Stimulated activated CD8-positive, alpha-beta memory T cell treated with anti-CD3 and anti-CD28 coated beads, Interleukin-4, amount 100 ng/mL, for 24 hours (primary cell): ENCODE data around the gene UGT1A5.

ENCODE experiments used
- DNase-seq: peaks from one replicate; pipeline ENCODE4 v3.0.0-alpha.2; 2020; ENCODE audit warnings: low read depth

The UGT1A5 gene

DNA sequence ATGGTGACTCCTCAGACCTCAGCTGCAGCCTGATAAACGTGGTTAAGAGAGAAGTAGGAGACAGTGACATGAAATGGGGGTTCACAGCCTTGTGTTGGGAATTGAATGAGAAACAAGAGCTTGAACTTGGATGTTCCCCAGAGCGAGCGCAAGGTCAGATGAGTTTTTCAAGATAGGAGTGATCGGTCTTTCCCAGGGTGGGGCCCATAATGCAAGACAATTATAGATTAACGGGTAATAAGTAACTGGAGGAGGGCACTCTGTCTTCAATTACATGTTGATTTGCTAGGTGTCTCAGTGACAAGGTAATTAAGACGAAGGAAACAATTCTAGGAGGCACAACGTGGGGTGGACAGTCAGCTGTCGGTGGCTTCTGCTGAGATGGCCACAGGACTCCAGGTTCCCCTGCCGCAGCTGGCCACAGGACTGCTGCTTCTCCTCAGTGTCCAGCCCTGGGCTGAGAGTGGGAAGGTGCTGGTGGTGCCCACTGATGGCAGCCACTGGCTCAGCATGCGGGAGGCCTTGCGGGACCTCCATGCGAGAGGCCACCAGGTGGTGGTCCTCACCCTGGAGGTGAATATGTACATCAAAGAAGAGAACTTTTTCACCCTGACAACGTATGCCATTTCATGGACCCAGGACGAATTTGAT is at the start of gene UGT1A5:
Gene UGT1A5 (plus strand): TSS at position 297 of the 651 bp plus-strand sequence. CDS start 85 bp downstream, at position 382.
- DNase-seq: no peak

DNA sequence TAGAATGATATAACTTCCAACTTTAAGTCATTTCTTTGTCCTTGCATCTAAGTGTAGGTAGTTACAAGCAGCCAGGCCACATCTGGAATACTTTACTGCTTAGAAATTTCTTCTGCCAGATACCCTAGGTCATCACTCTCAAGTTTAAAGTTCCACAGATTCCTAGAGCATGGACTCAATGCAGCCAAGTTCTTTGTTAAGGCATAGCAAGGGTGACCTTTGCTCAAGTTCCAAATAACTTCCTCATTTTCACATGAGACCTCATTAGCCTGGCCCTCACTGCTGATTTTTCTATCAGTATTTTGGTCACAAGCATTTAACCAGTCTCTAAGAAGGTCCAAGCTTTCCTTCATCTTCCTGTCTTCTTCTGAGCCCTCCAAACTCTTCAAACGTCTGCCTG is 48.8 kb upstream of the UGT1A5 start:
- no peak for DNase-seq

DNA sequence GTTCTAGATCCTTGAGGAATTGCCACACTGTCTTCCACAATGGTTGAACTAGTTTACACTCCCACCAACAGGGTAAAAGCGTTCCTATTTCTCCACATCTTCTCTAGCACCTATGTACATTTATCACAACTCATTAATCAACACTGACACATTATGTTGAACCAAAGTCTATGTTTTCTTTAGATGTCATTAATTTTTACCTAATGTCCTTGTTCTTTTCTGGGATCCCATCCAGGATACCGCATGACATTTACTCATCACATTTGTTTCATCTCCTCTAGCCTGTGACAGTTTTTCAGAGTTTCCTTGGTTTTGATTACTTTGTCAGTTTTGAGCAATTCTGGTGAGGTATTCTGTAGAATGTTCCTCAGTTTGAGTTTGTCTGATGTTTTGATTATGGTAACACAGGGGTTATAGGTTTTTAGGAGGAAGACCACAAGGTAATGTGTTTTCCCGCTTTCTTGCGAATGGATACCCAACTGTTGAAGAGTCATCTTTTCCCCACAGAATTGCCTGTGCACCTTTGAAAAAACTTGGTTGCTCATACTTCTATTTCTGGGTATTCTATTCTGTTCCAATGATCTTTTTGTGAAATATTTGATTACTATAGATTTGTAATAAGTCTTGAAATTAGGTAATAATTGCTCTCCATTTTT is 44.0 kb upstream of the UGT1A5 start:
- DNase-seq: no peak

DNA sequence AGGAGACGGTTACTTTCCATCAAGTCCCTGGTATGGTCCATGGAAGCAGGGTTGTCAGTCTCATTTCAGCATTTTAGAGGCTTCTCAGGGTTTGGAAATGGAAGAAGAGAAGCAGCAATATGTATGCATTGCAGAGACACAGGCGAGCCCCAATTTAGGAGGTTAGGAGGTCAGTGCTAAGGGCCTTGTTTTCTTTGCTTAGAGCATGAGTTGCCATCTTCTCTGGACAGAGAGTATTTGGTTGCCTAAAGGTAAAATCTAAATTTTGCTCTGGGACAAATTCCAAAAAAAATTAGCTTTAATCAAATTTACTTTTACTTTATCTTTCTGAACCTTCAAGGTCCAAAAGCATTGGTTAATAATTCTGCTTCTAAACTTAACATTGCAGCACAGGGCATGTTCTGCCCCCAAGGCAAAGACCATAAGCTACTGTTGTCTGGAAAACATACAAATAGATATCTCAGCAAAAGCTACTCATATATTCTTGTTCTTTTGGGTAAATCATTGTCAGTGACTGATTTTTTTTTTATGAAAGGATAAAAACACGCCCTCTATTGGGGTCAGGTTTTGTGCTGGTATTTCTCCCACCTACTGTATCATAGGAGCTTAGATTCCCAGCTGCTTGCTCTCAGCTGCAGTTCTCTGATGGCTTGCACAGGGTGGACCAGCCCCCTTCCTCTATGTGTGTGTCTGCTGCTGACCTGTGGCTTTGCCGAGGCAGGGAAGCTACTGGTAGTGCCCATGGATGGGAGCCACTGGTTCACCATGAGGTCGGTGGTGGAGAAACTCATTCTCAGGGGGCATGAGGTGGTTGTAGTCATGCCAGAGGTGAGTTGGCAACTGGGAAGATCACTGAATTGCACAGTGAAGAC is 41.2 kb upstream of the UGT1A5 start, which contains the start of gene UGT1A9:
Gene UGT1A9 (plus strand): TSS at position 609 of the 872 bp plus-strand sequence. CDS start 37 bp downstream, at position 646.
- no peak for DNase-seq

DNA sequence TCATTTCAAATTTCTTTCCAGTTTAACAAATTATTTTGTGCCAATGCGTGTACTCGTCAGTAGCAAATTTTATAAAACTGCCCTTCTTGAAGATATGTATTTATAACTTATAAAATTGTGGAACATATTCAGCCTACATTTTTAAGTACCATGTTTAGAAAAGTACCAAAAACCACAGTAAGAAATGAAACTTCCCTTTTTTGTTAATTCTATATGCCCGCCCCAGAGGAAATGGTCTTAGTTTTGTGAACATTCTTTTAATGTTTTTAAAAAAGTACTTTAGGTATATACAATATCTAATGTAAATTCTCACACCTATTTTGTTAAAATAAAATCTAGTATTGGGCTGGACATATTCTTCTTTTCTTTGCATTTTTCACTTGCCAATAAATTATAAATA is 39.8 kb upstream of the UGT1A5 start:
- no peak for DNase-seq

DNA sequence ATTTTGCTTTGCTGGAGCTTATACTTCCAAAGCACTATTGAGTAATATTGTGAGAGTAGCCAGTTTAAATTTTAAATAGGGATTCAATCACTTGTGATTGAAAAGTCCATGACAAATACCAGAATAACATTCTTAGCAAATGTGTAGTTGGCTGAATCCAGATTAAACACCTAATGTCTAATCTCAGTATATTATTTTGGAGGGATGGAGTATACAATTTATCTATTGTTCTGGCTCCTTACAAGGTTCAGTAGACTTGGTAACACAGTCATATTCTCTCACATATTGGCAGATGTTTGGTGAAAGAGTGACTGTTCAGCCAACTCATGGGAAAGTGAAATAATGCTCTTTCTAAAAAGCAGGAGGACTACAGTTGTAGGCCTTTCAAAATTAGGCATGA is 38.8 kb upstream of the UGT1A5 start:
- DNase-seq: no peak

DNA sequence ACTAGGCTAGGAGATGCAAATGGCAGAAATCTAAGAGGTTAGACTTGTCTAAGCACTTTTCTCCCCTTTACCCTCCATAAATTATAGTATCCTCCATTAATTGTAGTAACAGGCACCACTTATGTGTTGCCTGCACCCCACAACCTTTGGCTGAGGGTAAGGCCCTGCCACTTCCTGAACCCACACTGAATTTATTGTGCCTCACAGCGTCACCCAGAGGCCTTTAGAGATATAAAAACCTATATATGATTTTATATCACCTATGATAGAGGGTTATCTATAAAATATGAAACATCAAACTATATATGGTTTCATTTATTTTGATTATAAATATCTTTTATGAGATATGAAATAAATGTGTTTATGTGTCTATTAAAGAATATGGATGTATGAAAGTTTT is 38.4 kb upstream of the UGT1A5 start:
- no peak for DNase-seq

DNA sequence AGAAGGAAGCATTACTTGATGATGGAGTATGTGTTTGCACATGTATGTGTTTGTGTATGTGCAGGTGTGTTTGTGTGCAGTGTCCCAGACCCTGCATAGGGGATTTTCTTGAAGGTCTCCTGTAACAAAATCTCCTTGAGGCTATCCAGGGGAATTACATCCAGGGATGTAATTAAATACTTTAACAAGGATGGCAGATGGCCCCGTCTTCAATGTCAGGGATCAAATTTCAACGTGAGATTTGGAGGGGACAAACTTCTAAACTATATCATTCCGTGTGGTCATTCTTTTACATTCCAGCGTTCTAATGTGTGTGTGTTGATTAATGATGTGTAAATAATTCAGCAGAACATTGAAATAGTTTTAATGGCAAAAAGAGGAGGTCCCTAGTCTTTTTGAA is 37.7 kb upstream of the UGT1A5 start:
- DNase-seq: no peak

DNA sequence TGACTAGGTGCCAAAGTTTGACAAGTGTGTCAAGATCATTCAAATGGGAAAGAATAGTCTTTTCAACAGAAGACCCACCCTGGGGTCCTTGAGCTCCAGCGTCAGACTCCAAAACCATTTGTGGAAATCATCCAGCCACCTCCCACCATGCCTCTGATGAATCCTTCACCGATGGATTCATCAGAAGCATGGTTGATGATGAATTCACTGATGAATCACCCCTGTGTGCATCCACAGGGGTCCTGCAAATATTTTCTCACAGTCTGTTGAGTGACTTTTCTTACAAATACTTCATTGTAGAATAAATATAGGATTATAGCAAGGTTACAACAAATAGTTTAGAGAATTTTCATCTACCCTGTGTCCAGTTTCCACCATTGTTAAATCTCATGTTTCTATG is 36.7 kb upstream of the UGT1A5 start:
- no peak for DNase-seq

DNA sequence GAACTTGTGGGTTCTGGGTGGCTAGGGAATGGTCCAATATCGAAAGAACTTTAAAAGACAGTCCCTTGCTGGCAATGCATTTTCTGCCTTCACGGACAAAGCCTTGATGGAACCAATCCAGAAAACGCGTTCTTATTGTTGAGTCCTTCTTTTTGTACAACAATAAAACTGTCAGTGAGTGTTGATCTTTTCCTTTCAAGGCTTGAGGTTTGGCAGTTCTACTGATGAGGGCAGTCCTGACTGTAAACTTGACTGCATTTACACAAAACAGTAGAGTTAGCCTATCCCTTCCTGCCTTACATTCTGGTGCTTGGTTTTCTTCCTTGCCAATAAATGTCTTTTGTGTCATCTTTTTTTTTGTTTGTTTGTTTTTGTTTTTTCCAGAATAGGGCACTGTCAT is 33.5 kb upstream of the UGT1A5 start:
- no peak for DNase-seq

DNA sequence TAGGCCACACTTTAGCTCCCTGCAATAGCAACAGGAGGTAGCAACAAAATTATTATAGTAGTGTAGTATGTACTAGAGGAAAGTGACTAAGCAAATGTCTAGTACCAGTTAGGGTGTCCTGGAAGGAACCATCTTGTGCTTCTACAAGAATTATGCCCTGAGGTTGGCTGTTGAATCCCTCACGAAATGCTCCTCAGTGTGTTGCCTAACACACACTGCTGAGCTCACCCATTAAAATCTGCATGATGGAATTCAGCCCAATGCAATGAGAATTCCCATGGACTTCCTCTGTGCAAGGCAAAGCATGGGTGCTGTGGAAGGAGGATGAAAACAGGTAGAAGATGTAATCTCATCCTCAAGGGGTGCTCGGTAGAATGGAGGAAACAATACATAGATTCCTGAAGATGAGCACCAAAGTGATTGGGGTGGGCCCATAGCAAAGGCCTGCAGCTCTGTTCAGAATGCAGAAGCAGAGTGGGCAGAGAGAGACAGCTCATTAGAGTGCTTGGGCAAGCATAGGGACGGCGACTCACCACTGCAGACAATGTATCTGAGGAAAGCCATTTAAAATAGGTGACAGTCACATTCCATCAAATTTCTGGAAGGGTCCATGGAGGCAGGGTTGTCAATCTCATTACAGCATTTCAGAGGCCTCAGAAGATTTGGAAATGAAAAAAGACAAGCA is 32.2 kb upstream of the UGT1A5 start:
- DNase-seq: no peak

DNA sequence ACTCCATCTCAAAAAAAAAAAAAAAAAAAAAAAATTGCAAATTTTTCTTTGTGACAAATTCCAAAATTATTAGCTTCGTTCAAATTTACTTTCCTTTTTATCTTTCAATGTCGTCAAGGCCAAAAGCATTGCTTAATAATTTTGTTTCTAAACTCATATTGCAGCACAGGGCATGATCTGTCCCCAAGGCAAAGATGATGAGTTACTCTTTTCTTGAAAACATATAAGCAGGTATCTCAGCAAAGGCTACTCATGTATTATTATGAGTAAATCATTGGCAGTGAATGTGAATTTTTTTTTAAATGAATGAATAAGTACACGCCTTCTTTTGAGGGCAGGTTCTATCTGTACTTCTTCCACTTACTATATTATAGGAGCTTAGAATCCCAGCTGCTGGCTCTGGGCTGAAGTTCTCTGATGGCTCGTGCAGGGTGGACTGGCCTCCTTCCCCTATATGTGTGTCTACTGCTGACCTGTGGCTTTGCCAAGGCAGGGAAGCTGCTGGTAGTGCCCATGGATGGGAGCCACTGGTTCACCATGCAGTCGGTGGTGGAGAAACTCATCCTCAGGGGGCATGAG is 31.1 kb upstream of the UGT1A5 start, which contains the start of gene UGT1A7:
Gene UGT1A7 (plus strand): TSS at position 381 of the 579 bp plus-strand sequence. CDS start 37 bp downstream, at position 418.
- no peak for DNase-seq

DNA sequence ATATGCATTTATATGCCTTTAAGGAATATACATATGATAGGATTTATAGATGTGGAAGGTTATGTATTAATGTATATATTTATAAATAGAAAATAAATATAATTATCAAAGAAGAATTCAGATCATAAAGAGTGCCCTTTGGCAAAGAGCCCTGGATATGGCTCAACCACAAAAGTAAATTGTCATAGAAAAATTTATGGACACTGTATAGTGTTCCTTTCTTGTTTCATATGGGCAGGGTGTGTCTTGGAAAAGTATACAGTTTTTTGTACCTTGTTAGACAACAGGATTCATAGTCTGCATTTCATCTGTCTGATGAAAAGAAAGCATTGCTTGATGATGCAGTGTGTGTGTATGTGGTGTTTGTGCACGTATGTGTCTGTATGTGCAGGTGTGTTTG is 28.1 kb upstream of the UGT1A5 start:
- DNase-seq: no peak

DNA sequence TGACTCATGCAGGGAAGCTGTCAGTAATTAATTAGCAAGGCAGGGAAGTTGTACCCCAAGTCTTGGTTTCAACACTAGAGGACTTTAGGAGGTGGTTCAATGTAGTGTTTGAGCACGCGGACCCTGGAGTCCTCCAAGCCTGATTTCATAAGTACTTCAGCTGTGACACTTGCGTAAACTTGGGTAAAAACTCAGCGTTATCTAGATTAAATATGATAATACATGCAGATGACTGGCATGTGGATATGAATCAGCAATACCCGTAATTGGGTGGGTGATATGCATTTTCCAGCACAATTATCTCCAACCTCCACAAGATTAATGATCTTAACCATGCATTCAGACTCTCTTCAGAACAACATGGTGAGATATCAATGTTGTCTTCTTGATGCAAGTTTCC is 25.8 kb upstream of the UGT1A5 start:
- DNase-seq: no peak

DNA sequence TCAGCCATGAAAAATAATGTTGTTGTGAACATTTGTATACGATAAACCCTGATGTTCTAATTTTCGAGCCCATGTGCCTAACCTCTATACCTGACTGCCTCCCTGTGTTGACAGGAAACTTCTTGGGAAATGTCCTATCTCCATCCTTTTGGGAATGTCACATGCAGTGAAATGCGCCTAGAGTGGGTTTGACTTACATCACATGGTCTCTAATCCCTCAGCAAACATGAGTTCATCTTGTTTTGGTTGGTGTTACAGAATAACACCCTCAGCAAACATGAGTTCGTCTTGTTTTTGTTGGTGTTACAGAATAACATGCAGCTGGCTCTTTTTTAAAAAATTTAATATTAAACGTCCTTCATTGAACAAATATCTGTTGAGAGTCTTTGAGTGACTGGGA is 24.4 kb upstream of the UGT1A5 start:
- DNase-seq: no peak

DNA sequence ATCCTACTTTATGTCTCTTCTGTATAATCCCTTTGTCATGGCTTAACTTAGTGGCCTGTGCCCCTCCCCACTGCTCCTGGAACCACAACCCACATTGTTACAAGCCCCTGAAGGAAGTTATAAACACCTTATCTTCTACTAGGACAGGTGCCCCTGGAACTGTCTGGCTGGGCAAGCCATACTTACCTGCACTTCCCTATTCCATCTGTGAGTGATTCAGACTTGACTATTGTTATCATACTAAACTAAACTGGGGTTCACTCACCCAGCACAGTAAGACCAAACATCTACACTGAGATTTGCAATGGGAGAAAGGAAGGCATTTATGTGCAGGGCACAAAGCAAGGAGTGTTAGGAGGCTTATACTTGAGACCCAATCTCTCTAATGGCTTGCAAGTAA is 23.7 kb upstream of the UGT1A5 start:
- no peak for DNase-seq

DNA sequence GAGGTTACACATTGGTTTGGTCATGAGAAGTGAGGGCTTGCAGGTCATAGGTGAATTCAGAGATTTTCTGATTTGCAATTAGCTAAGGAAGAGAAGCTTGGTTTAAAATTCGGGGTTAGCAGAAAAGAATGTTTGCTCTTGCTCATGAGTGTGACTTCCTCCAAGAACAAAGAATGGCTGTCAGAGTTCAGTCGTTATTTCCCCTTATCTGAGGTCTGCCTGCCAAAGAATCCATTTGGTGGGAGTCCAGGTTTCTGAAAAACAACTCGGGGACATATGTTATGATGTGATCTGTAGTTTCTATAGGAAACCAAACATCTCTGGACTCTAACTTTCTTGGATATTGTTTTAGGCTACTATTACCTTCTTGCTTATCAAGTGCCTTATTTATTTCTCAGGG is 23.2 kb upstream of the UGT1A5 start:
- no peak for DNase-seq

DNA sequence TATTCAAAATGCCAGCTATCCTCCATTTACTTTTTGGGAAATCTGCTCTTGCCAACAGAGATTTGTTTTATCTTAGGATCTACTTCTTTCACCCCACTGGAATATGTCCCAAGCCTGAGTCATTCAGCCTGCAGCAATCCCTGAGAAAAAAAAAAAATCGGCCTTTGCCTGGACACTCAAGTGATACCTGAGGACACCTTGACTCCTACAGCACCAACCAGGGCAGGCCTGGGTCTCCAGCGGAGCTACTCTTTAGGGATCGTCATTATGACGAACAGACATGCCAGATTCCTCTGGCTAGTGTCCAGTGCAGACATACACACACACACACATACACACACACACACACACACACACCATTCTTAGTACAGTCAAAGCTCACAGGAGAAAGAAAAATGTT is 22.3 kb upstream of the UGT1A5 start:
- no peak for DNase-seq

DNA sequence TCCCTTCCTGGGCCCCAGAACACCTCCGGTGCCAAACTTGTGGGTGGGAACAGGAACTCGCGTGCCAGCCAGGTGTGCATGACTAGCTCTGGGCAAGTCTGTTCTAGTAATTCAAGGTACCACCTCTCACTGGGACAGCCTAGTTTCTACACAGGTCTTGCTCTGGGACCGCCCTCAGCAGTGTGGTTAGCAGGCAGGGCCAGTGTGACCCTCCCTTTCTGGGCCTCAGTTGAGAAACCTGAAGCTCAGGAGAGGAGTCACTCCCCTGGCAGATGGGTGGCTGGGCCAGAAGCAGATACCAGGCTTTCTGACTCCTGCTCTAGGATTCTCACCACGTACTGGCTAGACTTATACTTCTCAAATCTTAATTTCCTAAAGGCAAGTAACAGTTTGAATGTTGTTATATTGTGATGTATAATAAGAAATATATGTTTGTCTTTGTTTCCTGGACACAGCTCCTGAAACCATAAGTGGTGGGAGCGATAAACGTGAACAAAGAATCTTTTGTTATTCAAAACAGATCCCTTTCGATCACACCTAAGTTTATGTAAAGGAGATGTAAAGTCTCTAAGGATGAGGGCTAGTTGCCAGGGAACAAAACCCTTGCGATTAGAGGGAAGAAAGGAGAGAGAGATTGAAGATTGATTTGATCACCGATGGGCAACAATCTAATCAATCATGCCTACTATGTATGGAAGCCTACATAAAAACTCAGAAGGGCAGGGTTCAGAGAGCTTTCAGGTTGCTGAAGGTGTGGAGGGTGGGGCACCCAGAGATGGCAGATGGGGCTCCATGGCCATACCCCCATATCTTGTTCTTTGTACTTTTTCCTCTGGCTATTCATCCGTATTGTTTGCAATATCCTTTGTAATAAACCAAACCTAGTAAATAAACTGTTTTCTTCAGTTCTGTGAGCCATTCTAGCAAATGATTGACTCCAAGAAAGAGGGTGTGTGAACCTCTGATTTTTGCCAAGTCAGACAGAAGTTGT is 21.0 kb upstream of the UGT1A5 start:
- DNase-seq: no peak

DNA sequence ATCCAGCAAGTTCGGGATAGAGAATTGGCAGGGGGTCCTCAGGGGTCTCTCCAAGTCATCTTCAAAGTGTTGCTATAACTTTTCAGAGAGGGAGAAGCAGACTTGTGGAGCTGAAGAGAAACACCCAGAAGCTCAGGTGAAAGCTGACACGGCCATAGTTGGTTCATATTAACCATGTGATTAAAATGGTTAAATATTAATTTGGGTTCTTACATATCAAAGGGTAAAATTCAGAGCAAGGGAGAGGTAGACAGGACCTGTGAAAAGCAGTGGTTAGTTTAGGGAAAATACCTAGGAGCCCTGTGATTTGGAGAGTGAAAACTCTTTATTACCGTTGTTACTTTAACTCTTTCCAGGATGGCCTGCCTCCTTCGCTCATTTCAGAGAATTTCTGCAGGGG is 20.1 kb upstream of the UGT1A5 start, which contains the start of gene UGT1A6:
Gene UGT1A6 (plus strand): TSS at position 243 of the 400 bp plus-strand sequence. CDS start 115 bp downstream, at position 358.
- no peak for DNase-seq
